H1 (cell line): ENCODE data around the gene WNT5A. TPM values are rescaled to one million over a fixed set of nuclear protein-coding genes. Genes with fewer than 3 reads are reported as not detected.

ENCODE experiments used
- ATF2 ChIP-seq: IDR thresholded peaks from 2 replicates; pipeline ENCODE4 v1.6.1; 2012; ENCODE audit warnings: low read length, inconsistent platforms
- EGR1 ChIP-seq: IDR thresholded peaks from 2 replicates; pipeline ENCODE4 v1.6.1; 2011; ENCODE audit warnings: low read depth, low read length, borderline replicate concordance
- EZH2 ChIP-seq: fragments of 200-600 bp; sonication (generic); IDR thresholded peaks from 2 replicates; pipeline ENCODE4 v1.7.1; 2012; ENCODE audit warnings: low read depth, mild to moderate bottlenecking, moderate library complexity, low read length, inconsistent platforms; ENCODE audit not compliant: severe bottlenecking
- JUND ChIP-seq: IDR thresholded peaks from 2 replicates; pipeline ENCODE4 v1.6.1; 2011; ENCODE audit warnings: mild to moderate bottlenecking, improper control_type of control experiment, low read length
- MAX ChIP-seq: IDR thresholded peaks from 2 replicates; pipeline ENCODE4 v1.6.1; 2012; ENCODE audit warnings: inconsistent platforms
- RAD21 ChIP-seq, 2 experiments: IDR thresholded peaks in 1 of 2; conservative IDR thresholded peaks in 1 of 2; 2 replicates each; pipeline ENCODE4 v1.6.1; 2011; ENCODE audit warnings: low read depth in 2 of 2, low read length in 2 of 2, improper control_type of control experiment in 1 of 2, inconsistent platforms in 1 of 2, mild to moderate bottlenecking in 1 of 2, moderate library complexity in 1 of 2
- RFX5 ChIP-seq: IDR thresholded peaks from 2 replicates; pipeline ENCODE4 v1.6.1; 2011; ENCODE audit warnings: low read depth, low read length, improper control_type of control experiment, borderline replicate concordance
- SP1 ChIP-seq: IDR thresholded peaks from 2 replicates; pipeline ENCODE4 v1.6.1; 2011; ENCODE audit warnings: low read depth, low read length
- TAF7 ChIP-seq: optimal IDR thresholded peaks from 2 replicates; pipeline ENCODE3; 2011; ENCODE audit warnings: low read depth, mild to moderate bottlenecking, inconsistent platforms, low read length, moderate library complexity, borderline replicate concordance
- polyA plus RNA-seq, 7 experiments: library from polyadenylated mRNA; depleted of rRNA in 3 of 7; stranded (reverse) in 5 of 7; unstranded in 2 of 7; fragments of >200 nt in 5 of 7; fragments of 200-250 nt in 2 of 7; gene quantifications; 1 replicate in 5 of 7; 2 replicates in 1 of 7; 4 replicates in 1 of 7; pipeline versions ENCODE4 v1.2.1 to v1.2.3, GENCODE V29; 2011 to 2013; ENCODE audit warnings: missing spikeins in 2 of 7, mixed read lengths in 2 of 7
- total RNA-seq: library from RNA; stranded (reverse); fragmentation: NEBNext Ultra II Directional; extraction: Animal tissue kit (Norgen Biotek cat#: 25700); gene quantifications from 2 replicates; pipeline ENCODE4 v1.2.1, GENCODE V29; 2021

Gene WNT5A
- total and polyA plus RNA-seq, 2 of the 8 experiments (the other 6 are each of a cell fraction or from before 2014, with no cell fraction given): 3.9 to 5.6 TPM

GRCh38 chr3:55482496-55483195 lies 4.5 kb downstream of the WNT5A start (continued):
- TF ChIP-seq SP1 (0 out of 2 replicates have a peak, but pooled peaks have one; percentile 2), RAD21 (IDR thresholded peaks at IDR 0.05 in 1 of 2, conservative IDR thresholded peaks at IDR 0.05 in 1 of 2; ENCODE audit: low read depth in 2 of 2, low read length in 2 of 2) (no peak), RFX5 (no peak), MAX (peak; percentile 59; the same call in 1 of the 2 replicates), EGR1 (no peak), TAF7 (no peak), EZH2 (no peak), JUND (no peak), ATF2 (no peak)
- TF ChIP-seq, all 59 proteins: peak for 7
